ENCODE results near the gene ITIH5.

ITIH5 gene

GRCh38 chr10:7649673-7650300 lies 17.0 kb downstream of the ITIH5 start:
- TF ChIP-seq CTCF (IDR thresholded peaks at IDR 0.05) = no peak

GRCh38 chr10:7647062-7647664 lies 19.6 kb downstream of the ITIH5 start:
- no peak for TF ChIP-seq CTCF (IDR thresholded peaks at IDR 0.05)

DNA sequence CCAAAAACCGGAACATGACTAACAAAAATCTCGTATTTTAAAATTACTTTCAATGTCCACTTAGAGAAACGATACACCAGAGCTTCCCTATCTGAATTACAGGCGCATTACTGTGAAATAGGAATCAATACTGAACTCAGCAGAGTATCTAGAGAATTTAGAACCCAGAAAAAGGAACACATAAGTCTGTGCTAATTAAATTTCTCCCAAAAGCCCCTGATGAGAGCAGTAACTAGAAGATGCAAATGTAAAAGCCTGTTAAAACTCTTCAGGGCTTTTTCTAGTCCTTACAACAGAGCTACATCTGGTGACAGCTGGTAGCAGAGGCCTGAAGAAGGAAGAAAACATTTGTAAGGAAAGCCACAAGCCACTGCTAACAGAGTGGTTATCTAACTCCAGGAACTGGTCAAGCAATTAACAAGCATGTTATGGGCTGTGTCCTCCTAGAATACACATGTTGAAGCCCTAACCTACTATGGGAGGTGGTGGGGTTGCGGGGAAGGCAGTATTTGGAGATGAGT lies 24.2 kb downstream of the ITIH5 start:
- no peak for TF ChIP-seq CTCF (IDR thresholded peaks at IDR 0.05)

- TF ChIP-seq CTCF (IDR thresholded peaks at IDR 0.05) = no peak
Observed at GRCh38 chr10:7635408-7636125, 31.2 kb downstream of the ITIH5 start.

DNA sequence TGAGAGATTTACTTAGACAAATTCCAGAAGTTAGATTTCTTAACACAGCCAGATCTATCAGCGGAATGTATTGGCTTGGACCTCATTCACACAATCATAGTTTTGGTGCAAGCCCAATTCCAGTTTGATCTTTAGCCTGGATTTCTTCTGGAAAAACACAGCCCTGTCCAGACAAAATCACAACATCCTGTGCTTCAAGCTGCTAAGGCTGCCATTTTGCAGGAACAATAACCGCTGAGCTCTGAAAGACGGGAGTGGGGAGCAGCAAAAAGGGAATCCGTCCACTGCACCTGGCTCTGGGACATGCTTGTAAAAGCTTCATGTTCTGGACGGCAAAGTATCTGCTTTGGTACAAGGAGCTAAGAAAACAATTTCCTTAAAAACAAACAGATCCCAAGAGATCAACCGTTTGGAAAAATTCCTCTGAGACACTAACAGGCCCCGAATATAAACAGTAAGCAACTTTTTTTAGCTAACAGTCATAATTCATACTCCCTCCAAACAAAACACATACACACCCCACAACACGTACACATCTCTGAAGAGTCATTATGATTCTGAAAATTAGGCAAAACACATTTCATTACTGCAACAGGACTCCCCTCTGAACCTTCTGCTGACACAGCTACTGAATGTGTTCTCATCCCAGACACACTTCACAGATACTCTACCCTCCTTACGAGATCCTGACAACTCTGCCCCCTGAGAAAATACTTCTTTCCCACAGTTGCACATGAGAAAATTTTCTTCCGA lies 32.4 kb downstream of the ITIH5 start:
- no peak for TF ChIP-seq CTCF (IDR thresholded peaks at IDR 0.05)

DNA sequence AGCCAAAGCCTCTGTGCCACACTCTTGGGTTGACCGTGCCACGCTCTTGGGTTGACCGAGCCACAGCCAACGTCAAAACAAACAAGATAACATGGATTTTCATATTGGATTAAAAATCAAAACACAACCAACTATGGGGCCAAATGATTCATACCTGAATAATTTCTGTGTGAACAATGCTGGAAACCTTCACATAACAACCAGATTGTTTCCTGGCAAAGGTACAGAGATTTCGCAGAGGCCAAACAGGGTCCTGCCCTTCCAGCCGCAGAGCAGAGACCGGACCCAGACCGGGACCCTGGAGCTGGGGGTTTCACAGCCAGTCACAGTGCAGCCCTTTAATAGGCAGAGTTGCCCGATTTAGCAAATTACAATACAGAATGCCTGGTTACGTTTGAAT lies 40.5 kb downstream of the ITIH5 start:
- TF ChIP-seq CTCF (IDR thresholded peaks at IDR 0.05) = no peak

GRCh38 chr10:7625836-7626235 lies 40.9 kb downstream of the ITIH5 start:
- TF ChIP-seq CTCF (IDR thresholded peaks at IDR 0.05) = no peak

Data from LNCAP (cell line).